HG02588 (cell line): ENCODE data around the gene MRPL14.

ENCODE experiments used
- ATAC-seq: cut with Tn5 transposase; IDR thresholded peaks from one replicate; pipeline ENCODE4 v1.9.1; 2021; ENCODE audit warnings: mild to moderate bottlenecking, moderate library complexity; ENCODE audit not compliant: unreplicated experiment

The MRPL14 gene

GRCh38 chr6:44127186-44128019, at the start of gene MRPL14, which contains the start of gene TMEM63B:
TSS of gene MRPL14 (minus strand) at chr6:44127452. CDS start at chr6:44116611, 10,841 bp downstream.
TSS of gene TMEM63B (plus strand) at chr6:44127554. CDS start at chr6:44134585, 7,031 bp downstream.
- ATAC-seq = peak; percentile 64

- ATAC-seq = no peak
These were observed 49.0 kb upstream of the MRPL14 start for GRCh38 chr6:44176130-44176761.

- no peak for ATAC-seq
These were observed 45.7 kb upstream of the MRPL14 start for GRCh38 chr6:44172731-44173500.

- no peak for ATAC-seq
These were observed 44.8 kb upstream of the MRPL14 start for GRCh38 chr6:44171899-44172546.

GRCh38 chr6:44169886-44170570, 42.8 kb upstream of the MRPL14 start:
- ATAC-seq = no peak

GRCh38 chr6:44169154-44169553, 41.9 kb upstream of the MRPL14 start:
- no peak for ATAC-seq

GRCh38 chr6:44167567-44167966, 40.3 kb upstream of the MRPL14 start:
- ATAC-seq = no peak

- no peak for ATAC-seq
These were observed 39.4 kb upstream of the MRPL14 start for GRCh38 chr6:44166591-44167184.

- ATAC-seq = no peak
These were observed 38.9 kb upstream of the MRPL14 start for GRCh38 chr6:44166116-44166515.

GRCh38 chr6:44162876-44163625, 35.8 kb upstream of the MRPL14 start:
- ATAC-seq = no peak

- ATAC-seq = no peak
These were observed 34.7 kb upstream of the MRPL14 start for GRCh38 chr6:44161997-44162338.

- ATAC-seq = no peak
These were observed 31.5 kb upstream of the MRPL14 start, which contains the start of gene CAPN11 for GRCh38 chr6:44158770-44159228. TSS of gene CAPN11 (plus strand) at chr6:44158820. CDS start at chr6:44158849, 29 bp downstream.

GRCh38 chr6:44157152-44157521, 29.9 kb upstream of the MRPL14 start:
- no peak for ATAC-seq

GRCh38 chr6:44156494-44157151, 29.4 kb upstream of the MRPL14 start:
- no peak for ATAC-seq

- no peak for ATAC-seq
These were observed 26.8 kb upstream of the MRPL14 start for GRCh38 chr6:44154067-44154466.

GRCh38 chr6:44152533-44152932, 25.3 kb upstream of the MRPL14 start:
- no peak for ATAC-seq

- ATAC-seq = no peak
These were observed 24.8 kb upstream of the MRPL14 start for GRCh38 chr6:44152109-44152461.

GRCh38 chr6:44151348-44152108, 24.3 kb upstream of the MRPL14 start:
- ATAC-seq = no peak
